ENCODE measurements around the gene UBN1.

GRCh38 chr16:4909825-4910224, 62.5 kb downstream of the UBN1 start:
- no peak for TF ChIP-seq CTCF (tag by site-specific recombination; IDR thresholded peaks at IDR 0.05)
- no peak for TF ChIP-seq PRDM10 (tag by site-specific recombination; IDR thresholded peaks at IDR 0.05)
- TF ChIP-seq ZSCAN30 (tag by site-specific recombination; IDR thresholded peaks at IDR 0.05) = no peak
- no peak for TF ChIP-seq ZNF639 (tag by site-specific recombination; IDR thresholded peaks at IDR 0.05)
- no peak for TF ChIP-seq ZNF830 (tag by site-specific recombination; IDR thresholded peaks at IDR 0.05; ENCODE audit: low read depth)
- no peak for TF ChIP-seq ZNF510 (tag by site-specific recombination; IDR thresholded peaks at IDR 0.05; ENCODE audit: insufficient replicate concordance)
- peak; percentile 10; the same call in 1 of the 2 replicates for TF ChIP-seq ZNF654 (tag by site-specific recombination; IDR thresholded peaks at IDR 0.05; ENCODE audit: low read depth)
- TF ChIP-seq KLF9 (tag by site-specific recombination; IDR thresholded peaks at IDR 0.05; ENCODE audit: low read depth) = no peak
- TF ChIP-seq ZSCAN5A (tag by site-specific recombination; IDR thresholded peaks at IDR 0.05) = no peak
- TF ChIP-seq MZF1 (tag by site-specific recombination; IDR thresholded peaks at IDR 0.05; ENCODE audit: borderline replicate concordance) = no peak
- TF ChIP-seq ZNF19 (tag by site-specific recombination; IDR thresholded peaks at IDR 0.05; ENCODE audit: low read depth) = no peak

Measured in HEK293 (cell line).